ENCODE data around the gene PPP2R2D.

- TF ChIP-seq CTCF (conservative IDR thresholded peaks at IDR 0.05) (no peak), EZH2 (IDR thresholded peaks at IDR 0.05; ENCODE audit: low read depth) (no peak)
Observed at GRCh38 chr10:131870831-131871672, 29.8 kb upstream of the PPP2R2D start.

Data from PC-9 (cell line).